GM18517 (cell line): ENCODE measurements around the gene PRSS2.
A peak's percentile ranks its signal among the peaks of the same experiment; 100 is the strongest.

Source experiments
- ATAC-seq: cut with Tn5 transposase; IDR thresholded peaks from one replicate; pipeline ENCODE4 v1.9.1; 2021; ENCODE audit warnings: mild to moderate bottlenecking, moderate library complexity; ENCODE audit not compliant: unreplicated experiment

PRSS2 gene

GRCh38 chr7:142800088-142800487 lies 29.3 kb downstream of the PRSS2 start:
- ATAC-seq, result no peak

GRCh38 chr7:142800699-142801260 lies 30.0 kb downstream of the PRSS2 start:
- ATAC-seq, result no peak

- ATAC-seq, result no peak
These were observed 31.0 kb downstream of the PRSS2 start for GRCh38 chr7:142801601-142802295.

- no peak for ATAC-seq
These were observed 31.5 kb downstream of the PRSS2 start for GRCh38 chr7:142802301-142802700.

- ATAC-seq, result no peak
These were observed 33.1 kb downstream of the PRSS2 start for GRCh38 chr7:142803901-142804300.

- no peak for ATAC-seq
These were observed 34.0 kb downstream of the PRSS2 start for GRCh38 chr7:142804728-142805207.

GRCh38 chr7:142805350-142806021 lies 34.7 kb downstream of the PRSS2 start:
- ATAC-seq, result no peak

GRCh38 chr7:142806022-142806356 lies 35.2 kb downstream of the PRSS2 start:
- no peak for ATAC-seq

GRCh38 chr7:142806957-142807356 lies 36.2 kb downstream of the PRSS2 start:
- ATAC-seq, result no peak

GRCh38 chr7:142807855-142808460 lies 37.2 kb downstream of the PRSS2 start:
- no peak for ATAC-seq

GRCh38 chr7:142808461-142808801 lies 37.7 kb downstream of the PRSS2 start:
- peak; percentile 22 for ATAC-seq

GRCh38 chr7:142808802-142809583 lies 38.2 kb downstream of the PRSS2 start:
- ATAC-seq, result peak; percentile 91

GRCh38 chr7:142809671-142810070 lies 38.9 kb downstream of the PRSS2 start:
- no peak for ATAC-seq

- ATAC-seq, result peak; percentile 13
These were observed 40.5 kb downstream of the PRSS2 start for GRCh38 chr7:142811154-142811737.

- no peak for ATAC-seq
These were observed 41.9 kb downstream of the PRSS2 start for GRCh38 chr7:142812437-142813215.

GRCh38 chr7:142813226-142813625 lies 42.5 kb downstream of the PRSS2 start:
- no peak for ATAC-seq

GRCh38 chr7:142813699-142814098 lies 42.9 kb downstream of the PRSS2 start:
- ATAC-seq, result no peak

GRCh38 chr7:142814451-142814850 lies 43.7 kb downstream of the PRSS2 start:
- ATAC-seq, result no peak

- ATAC-seq, result no peak
These were observed 44.4 kb downstream of the PRSS2 start for GRCh38 chr7:142815134-142815533.

- no peak for ATAC-seq
These were observed 46.7 kb downstream of the PRSS2 start for GRCh38 chr7:142817506-142817905.
